Measurements from ENCODE around the gene SLC45A2.

SLC45A2 gene

GRCh38 chr5:34015120-34015822 is 30.8 kb upstream of the SLC45A2 start:
- peaks cover 6% of the 10 kb centered on the region; the same call in 1 of the 2 replicates for H3K27me3 ChIP-seq (ENCODE audit: control insufficient read depth, low read length)

GRCh38 chr5:34014626-34015025 is 30.1 kb upstream of the SLC45A2 start:
- H3K4me2 ChIP-seq (ENCODE audit: low read length): no peak overlapping the region
- TF ChIP-seq EZH2phosphoT487 (IDR thresholded peaks at IDR 0.05; ENCODE audit: borderline replicate concordance, low read length): no peak
- TF ChIP-seq, protein P1, sequence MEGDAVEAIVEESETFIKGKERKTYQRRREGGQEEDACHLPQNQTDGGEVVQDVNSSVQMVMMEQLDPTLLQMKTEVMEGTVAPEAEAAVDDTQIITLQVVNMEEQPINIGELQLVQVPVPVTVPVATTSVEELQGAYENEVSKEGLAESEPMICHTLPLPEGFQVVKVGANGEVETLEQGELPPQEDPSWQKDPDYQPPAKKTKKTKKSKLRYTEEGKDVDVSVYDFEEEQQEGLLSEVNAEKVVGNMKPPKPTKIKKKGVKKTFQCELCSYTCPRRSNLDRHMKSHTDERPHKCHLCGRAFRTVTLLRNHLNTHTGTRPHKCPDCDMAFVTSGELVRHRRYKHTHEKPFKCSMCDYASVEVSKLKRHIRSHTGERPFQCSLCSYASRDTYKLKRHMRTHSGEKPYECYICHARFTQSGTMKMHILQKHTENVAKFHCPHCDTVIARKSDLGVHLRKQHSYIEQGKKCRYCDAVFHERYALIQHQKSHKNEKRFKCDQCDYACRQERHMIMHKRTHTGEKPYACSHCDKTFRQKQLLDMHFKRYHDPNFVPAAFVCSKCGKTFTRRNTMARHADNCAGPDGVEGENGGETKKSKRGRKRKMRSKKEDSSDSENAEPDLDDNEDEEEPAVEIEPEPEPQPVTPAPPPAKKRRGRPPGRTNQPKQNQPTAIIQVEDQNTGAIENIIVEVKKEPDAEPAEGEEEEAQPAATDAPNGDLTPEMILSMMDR (IDR thresholded peaks at IDR 0.05; ENCODE audit: low read depth, low read length, poor library complexity, severe bottlenecking): no peak
- H3K27ac ChIP-seq (ENCODE audit: low read depth, low read length): no peak overlapping the region
- H3K79me2 ChIP-seq (ENCODE audit: control insufficient read depth, low read length): no peaks in the 10 kb centered on the region
- H4K20me1 ChIP-seq (ENCODE audit: control insufficient read depth, insufficient read depth, low read depth, low read length): no peaks in the 10 kb centered on the region
- no peak overlapping the region for H3K4me3 ChIP-seq (ENCODE audit: low read length)
- no peaks in the 10 kb centered on the region for H3K36me3 ChIP-seq (ENCODE audit: control insufficient read depth, low read length)
- H3F3A ChIP-seq (ENCODE audit: control insufficient read depth, insufficient read depth): no peaks in the 10 kb centered on the region
- peaks cover 6% of the 10 kb centered on the region; the same call in 1 of the 2 replicates for H3K27me3 ChIP-seq (ENCODE audit: control insufficient read depth, low read length)
- H3K4me1 ChIP-seq (ENCODE audit: control insufficient read depth, low read length): peaks cover 2% of the 10 kb centered on the region
- no peaks in the 10 kb centered on the region for H3K9me2 ChIP-seq (replicated peaks; ENCODE audit: control insufficient read depth, low read length)
- H3K9me3 ChIP-seq (ENCODE audit: control insufficient read depth, insufficient read depth, low read length): no peaks in the 10 kb centered on the region

More at GRCh38 chr5:34015120-34015822, 30.8 kb upstream of the SLC45A2 start:
- no peaks in the 10 kb centered on the region for H3K9me2 ChIP-seq (replicated peaks; ENCODE audit: control insufficient read depth, low read length)
- no peak overlapping the region for H3K4me2 ChIP-seq (ENCODE audit: low read length)
- no peaks in the 10 kb centered on the region for H3K36me3 ChIP-seq (ENCODE audit: control insufficient read depth, low read length)
- TF ChIP-seq, protein P1 (IDR thresholded peaks at IDR 0.05; ENCODE audit: low read depth, low read length, poor library complexity, severe bottlenecking): no peak
- no peak for TF ChIP-seq EZH2phosphoT487 (IDR thresholded peaks at IDR 0.05; ENCODE audit: borderline replicate concordance, low read length)
- H3K27ac ChIP-seq (ENCODE audit: low read depth, low read length): no peak overlapping the region
- no peak overlapping the region for H3K4me3 ChIP-seq (ENCODE audit: low read length)
- H3F3A ChIP-seq (ENCODE audit: control insufficient read depth, insufficient read depth): no peaks in the 10 kb centered on the region
- no peaks in the 10 kb centered on the region for H4K20me1 ChIP-seq (ENCODE audit: control insufficient read depth, insufficient read depth, low read depth, low read length)
- H3K79me2 ChIP-seq (ENCODE audit: control insufficient read depth, low read length): no peaks in the 10 kb centered on the region
- no peaks in the 10 kb centered on the region for H3K4me1 ChIP-seq (ENCODE audit: control insufficient read depth, low read length)
- no peaks in the 10 kb centered on the region for H3K9me3 ChIP-seq (ENCODE audit: control insufficient read depth, insufficient read depth, low read length)

DNA sequence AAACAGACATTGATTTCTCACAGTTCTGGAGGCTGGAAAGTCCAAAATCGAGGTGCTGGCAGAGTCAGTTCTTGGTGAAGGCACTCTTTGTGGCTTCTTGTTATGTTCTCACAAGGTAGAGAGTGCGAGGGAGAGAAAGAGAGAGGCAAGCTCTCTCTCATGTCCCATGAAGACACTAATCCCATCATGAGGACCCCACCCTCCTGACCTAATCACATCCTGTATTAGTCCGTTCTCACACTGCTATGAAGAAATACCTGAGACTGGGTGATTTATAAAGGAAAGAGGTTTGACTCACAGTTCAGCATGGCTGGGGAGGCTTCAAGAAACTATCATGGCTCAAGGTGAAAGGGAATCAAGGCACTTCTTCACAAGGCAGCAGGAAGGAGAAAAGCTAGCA is 29.1 kb upstream of the SLC45A2 start:
- no peaks in the 10 kb centered on the region for H3K36me3 ChIP-seq (ENCODE audit: control insufficient read depth, low read length)
- no peak overlapping the region for H3K4me3 ChIP-seq (ENCODE audit: low read length)
- no peaks in the 10 kb centered on the region for H3K9me2 ChIP-seq (replicated peaks; ENCODE audit: control insufficient read depth, low read length)
- H3F3A ChIP-seq (ENCODE audit: control insufficient read depth, insufficient read depth): no peaks in the 10 kb centered on the region
- no peak overlapping the region for H3K27ac ChIP-seq (ENCODE audit: low read depth, low read length)
- no peaks in the 10 kb centered on the region for H4K20me1 ChIP-seq (ENCODE audit: control insufficient read depth, insufficient read depth, low read depth, low read length)
- H3K4me1 ChIP-seq (ENCODE audit: control insufficient read depth, low read length): peaks cover 13% of the 10 kb centered on the region
- peaks cover 6% of the 10 kb centered on the region; the same call in 1 of the 2 replicates for H3K27me3 ChIP-seq (ENCODE audit: control insufficient read depth, low read length)
- H3K4me2 ChIP-seq (ENCODE audit: low read length): no peak overlapping the region
- no peaks in the 10 kb centered on the region for H3K79me2 ChIP-seq (ENCODE audit: control insufficient read depth, low read length)
- TF ChIP-seq, protein P1 (IDR thresholded peaks at IDR 0.05; ENCODE audit: low read depth, low read length, poor library complexity, severe bottlenecking): no peak
- no peak for TF ChIP-seq EZH2phosphoT487 (IDR thresholded peaks at IDR 0.05; ENCODE audit: borderline replicate concordance, low read length)
- no peaks in the 10 kb centered on the region for H3K9me3 ChIP-seq (ENCODE audit: control insufficient read depth, insufficient read depth, low read length)

Measured in DOHH2 (cell line).